MM.1S (cell line): ENCODE results near the gene GMPR2.

ENCODE experiments used
- CTCF ChIP-seq: fragments of 300-600 bp; sonication (generic); IDR thresholded peaks from 2 replicates; pipeline ENCODE4 v1.5.1; 2016; ENCODE audit warnings: antibody characterized with exemption, low read length, mixed read lengths
- EZH2 ChIP-seq: fragments of 300-600 bp; sonication (generic); optimal IDR thresholded peaks from 2 replicates; pipeline ENCODE3; 2017; ENCODE audit warnings: low read depth, mild to moderate bottlenecking, antibody characterized with exemption, low read length, mixed read lengths

GRCh38 chr14:24243336-24243836 is 10.7 kb downstream of the GMPR2 start:
- no peak for TF ChIP-seq CTCF
- no peak for TF ChIP-seq EZH2
